HG03175 (cell line): ENCODE results near the gene SET.
"Not testable (repeated sequence)": the region's sequence is repeated elsewhere in the genome, so short reads cannot be mapped to it uniquely, and the experiment has no call there.

Source experiments
- ATAC-seq: cut with Tn5 transposase; IDR thresholded peaks from one replicate; pipeline ENCODE4 v1.9.1; 2021; ENCODE audit warnings: mild to moderate bottlenecking, moderate library complexity; ENCODE audit not compliant: unreplicated experiment

Gene SET

GRCh38 chr9:128685636-128686489 lies 3.2 kb upstream of the SET start:
- no peak for ATAC-seq

- ATAC-seq = no peak
Observed at GRCh38 chr9:128687453-128687852, 1.6 kb upstream of the SET start.

DNA sequence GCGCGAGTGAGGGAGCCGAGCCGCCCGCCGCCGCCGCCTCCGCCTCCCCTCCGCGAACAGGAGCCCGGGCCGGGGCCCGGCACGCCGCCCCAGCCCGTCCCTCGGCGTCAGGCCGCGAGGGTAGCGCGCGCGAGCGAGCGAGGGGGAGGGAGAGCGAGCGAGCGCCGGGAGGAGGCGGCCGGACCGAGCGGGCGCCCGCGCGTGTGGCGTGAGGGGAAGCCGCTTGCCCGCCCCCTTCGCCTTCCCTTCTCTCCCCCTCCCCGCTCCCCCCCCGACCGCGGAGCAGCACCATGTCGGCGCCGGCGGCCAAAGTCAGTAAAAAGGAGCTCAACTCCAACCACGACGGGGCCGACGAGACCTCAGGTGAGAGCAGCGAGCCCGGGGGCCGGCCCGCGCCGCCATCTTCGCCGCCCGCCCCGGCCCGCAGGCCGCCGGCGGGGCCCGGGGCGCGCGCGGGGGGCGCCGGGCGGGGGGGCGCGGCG lies 312 bp downstream of the SET start:
- no peak for ATAC-seq

- no peak for ATAC-seq
Observed at GRCh38 chr9:128689820-128690683, 1.0 kb downstream of the SET start.

DNA sequence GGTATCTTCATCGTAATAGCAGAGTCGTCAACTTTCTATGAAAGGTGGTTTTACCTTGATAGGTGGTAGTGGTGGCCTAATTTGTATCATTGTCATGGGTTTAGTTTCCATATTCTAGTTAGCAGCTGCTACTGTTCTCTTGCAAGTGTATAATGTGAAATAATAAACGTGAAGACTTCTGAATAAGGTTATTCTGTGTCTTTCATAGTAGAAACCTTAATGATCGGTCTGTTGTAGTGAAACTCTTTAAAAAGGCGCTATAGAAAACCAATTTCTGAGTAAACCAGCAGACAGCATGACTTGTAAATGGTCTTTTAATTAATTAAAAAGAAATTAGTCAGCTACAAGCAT lies 1.6 kb downstream of the SET start:
- ATAC-seq = no peak

DNA sequence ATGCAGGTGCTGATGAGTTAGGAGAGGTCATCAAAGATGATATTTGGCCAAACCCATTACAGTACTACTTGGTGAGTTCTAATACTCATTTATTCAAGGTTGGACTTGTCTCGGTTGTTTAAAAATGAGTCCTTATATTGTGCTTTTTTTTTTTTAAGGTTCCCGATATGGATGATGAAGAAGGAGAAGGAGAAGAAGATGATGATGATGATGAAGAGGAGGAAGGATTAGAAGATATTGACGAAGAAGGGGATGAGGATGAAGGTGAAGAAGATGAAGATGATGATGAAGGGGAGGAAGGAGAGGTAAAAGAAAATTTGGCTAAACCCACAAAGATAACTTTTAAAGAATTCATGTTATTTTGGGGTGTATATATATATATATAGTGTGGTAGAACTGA lies 4.7 kb downstream of the SET start:
- ATAC-seq = not testable (repeated sequence)

DNA sequence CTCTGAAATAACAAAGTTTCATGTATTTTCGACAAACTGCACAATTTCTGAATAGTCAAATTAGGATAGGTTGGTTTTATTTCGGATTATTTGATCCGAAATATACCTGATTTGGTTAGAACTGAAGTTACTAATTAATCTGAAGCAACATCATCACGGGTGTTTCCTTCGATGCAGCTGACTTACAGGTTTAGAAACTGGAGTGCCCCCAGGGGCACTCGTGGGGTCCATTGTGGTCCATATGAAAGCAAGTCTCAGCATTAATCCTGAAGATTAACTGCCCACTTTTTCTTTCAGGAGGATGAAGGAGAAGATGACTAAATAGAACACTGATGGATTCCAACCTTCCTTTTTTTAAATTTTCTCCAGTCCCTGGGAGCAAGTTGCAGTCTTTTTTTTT lies 5.3 kb downstream of the SET start:
- ATAC-seq = no peak

GRCh38 chr9:128696923-128697707 lies 8.1 kb downstream of the SET start:
- ATAC-seq = no peak

- ATAC-seq = not testable (repeated sequence)
Observed at GRCh38 chr9:128699096-128699795, 10.2 kb downstream of the SET start.

DNA sequence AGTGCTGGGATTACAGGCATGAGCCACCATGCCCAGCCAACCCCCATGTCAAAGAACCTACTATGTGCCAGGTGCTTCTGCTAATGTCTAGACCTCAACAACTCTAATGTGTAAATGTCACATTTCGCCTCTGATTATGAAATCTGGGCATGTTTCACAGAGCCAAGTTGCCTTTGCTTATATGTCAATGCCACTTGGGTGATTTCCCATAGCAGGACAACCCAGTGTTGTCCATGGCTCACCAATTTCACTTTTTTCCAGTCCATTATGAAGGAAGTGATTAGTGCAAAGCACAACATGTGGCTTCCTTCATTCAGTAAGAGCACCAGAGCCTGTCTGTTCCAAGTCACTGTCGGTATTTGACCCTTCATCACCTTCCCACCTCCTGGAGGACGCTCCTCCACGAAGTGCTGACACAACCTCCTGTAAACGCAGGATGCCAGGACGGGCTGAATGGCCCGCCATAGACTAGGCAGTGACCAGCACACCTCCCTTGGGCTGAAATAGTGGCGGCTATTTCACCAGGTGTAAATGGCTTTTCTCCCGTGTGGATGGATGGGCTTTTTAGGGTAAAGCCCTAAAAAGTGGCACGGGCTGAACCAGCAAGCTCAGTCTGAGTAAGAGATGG lies 12.3 kb downstream of the SET start:
- no peak for ATAC-seq

- peak; percentile 77 for ATAC-seq
Observed at GRCh38 chr9:128702445-128702948, 13.5 kb downstream of the SET start, which contains the start of gene PKN3. Gene PKN3 (plus strand): TSS chr9:128702503. CDS start chr9:128702916, 413 bp downstream.

DNA sequence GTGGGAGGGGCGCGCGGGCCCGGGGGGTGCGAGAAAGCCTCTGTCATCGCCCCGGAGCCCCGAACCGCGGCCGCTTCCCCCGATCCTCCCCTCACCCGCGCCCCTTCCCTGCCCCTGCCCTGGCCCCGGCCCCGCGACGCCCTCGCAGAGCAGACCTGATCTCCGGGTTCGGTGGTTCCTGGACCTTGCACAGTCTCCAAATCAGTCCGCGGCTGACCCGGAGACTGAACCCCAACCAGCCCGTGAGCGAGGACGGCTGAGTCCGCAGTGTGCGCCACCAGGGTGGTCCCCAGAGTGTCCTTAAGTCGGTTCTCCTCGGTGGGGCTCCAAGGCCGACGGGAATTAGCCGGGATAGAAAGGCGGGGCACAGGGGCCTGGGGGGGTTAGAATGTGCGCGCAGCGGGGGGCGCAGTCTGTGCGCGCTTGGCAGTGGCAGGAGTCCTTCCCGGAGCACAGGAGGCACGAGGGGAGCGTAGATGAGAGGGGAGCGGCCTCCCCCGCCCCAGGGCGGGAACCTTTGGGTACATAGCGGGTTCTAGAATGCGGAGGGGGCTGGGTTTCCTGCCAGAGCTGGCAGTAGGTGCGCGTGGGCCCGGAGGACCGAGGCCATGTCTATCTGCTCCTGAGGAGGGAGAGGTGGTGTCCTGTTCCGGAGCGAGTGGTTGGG lies 14.1 kb downstream of the SET start:
- peak; percentile 20 for ATAC-seq

DNA sequence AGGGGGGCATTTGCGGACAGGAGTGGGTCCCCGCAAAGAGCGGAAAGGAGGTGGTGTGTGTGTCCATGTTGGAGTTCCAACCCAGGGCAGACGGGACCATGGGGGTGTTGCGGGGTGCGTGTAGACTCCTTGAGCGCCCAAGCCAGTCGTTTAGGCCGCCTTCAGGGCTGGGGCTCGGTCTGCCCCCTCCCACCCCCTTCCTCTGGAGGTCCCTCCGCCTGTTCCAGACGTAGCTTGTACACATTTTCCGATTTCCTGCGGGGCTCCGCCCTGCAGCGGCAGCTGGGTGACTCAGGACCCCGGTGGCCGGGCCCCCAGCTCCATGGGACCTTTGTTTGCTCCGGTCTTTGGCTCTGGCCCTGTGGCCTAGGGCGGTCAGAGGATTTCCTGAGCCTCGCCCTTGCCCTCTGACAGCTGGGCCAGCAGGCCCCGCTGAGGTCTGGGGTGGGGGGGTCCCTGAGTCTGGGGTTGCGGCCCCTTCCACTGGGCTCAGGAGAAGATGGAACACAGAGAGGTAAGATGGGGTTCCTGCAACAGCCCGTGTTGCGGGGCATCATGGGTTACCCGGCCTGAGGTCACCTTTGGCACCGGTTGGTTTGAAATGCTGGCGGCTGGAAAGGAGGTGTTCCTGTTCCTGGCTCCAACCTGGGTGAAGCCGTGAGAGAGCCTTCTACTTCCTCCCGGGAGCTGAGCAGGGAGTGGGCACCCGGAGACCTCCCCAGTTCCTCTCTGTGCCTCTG lies 14.8 kb downstream of the SET start:
- no peak for ATAC-seq

DNA sequence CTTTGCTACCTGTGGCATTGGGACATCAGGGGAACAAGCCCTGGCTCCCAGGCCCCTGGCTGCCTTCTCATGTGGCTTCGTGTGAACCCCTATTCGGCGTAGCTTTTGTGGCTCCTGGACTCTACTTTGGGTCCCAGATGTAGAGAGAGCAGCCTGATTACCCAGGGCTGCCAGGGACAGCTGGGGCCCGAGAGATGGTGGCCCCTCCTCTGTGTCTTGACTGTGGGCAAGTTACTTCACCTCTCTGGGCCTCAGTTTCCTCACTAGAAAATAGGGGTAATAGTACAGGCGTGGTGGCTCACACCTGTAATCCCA lies 15.3 kb downstream of the SET start:
- ATAC-seq = no peak

GRCh38 chr9:128705051-128705965 lies 16.3 kb downstream of the SET start:
- no peak for ATAC-seq

- no peak for ATAC-seq
Observed at GRCh38 chr9:128706045-128706444, 17.0 kb downstream of the SET start.

- ATAC-seq = no peak
Observed at GRCh38 chr9:128706671-128707381, 17.8 kb downstream of the SET start.
